Measurements from ENCODE around the gene MRFAP1.
"Not testable (repeated sequence)": the region's sequence is repeated elsewhere in the genome, so short reads cannot be mapped to it uniquely, and the experiment has no call there.

The MRFAP1 gene

GRCh38 chr4:6612961-6613675 lies 27.4 kb upstream of the MRFAP1 start:
- no peak for DNase-seq

GRCh38 chr4:6613676-6614651 lies 26.5 kb upstream of the MRFAP1 start:
- no peak for DNase-seq

GRCh38 chr4:6614701-6615230 lies 25.7 kb upstream of the MRFAP1 start:
- DNase-seq = no peak

- no peak for DNase-seq
Observed at GRCh38 chr4:6616087-6616995, 24.1 kb upstream of the MRFAP1 start.

GRCh38 chr4:6617246-6617645 lies 23.2 kb upstream of the MRFAP1 start:
- DNase-seq = no peak

GRCh38 chr4:6618386-6619115 lies 21.9 kb upstream of the MRFAP1 start:
- no peak for DNase-seq

GRCh38 chr4:6619116-6619465 lies 21.4 kb upstream of the MRFAP1 start:
- no peak for DNase-seq

GRCh38 chr4:6619466-6620255 lies 20.8 kb upstream of the MRFAP1 start:
- no peak for DNase-seq

GRCh38 chr4:6620296-6620695 lies 20.2 kb upstream of the MRFAP1 start:
- DNase-seq = no peak

- DNase-seq = no peak
Observed at GRCh38 chr4:6620891-6621555, 19.5 kb upstream of the MRFAP1 start.

GRCh38 chr4:6621556-6621927 lies 18.9 kb upstream of the MRFAP1 start:
- no peak for DNase-seq

- DNase-seq = no peak
Observed at GRCh38 chr4:6622744-6623143, 17.7 kb upstream of the MRFAP1 start.

GRCh38 chr4:6625256-6625655 lies 15.2 kb upstream of the MRFAP1 start:
- DNase-seq = no peak

GRCh38 chr4:6626066-6626465 lies 14.4 kb upstream of the MRFAP1 start:
- DNase-seq = no peak

- no peak for DNase-seq
Observed at GRCh38 chr4:6627832-6628231, 12.7 kb upstream of the MRFAP1 start.

- DNase-seq = not testable (repeated sequence)
Observed at GRCh38 chr4:6628484-6628883, 12.0 kb upstream of the MRFAP1 start.

- DNase-seq = no peak
Observed at GRCh38 chr4:6632125-6632524, 8.4 kb upstream of the MRFAP1 start.

GRCh38 chr4:6633091-6633906 lies 7.2 kb upstream of the MRFAP1 start:
- no peak for DNase-seq

- DNase-seq = no peak
Observed at GRCh38 chr4:6634746-6635145, 5.7 kb upstream of the MRFAP1 start.
